Pancreas (tissue), 10 donors: ENCODE results near the gene NMNAT3. TPM values are rescaled to one million over a fixed set of nuclear protein-coding genes. Genes with fewer than 3 reads are reported as not detected.

ENCODE experiments used
- ATAC-seq, 4 donors: fragments of 200-7000 bp; cut with Tn5 transposase; one replicate each; pipeline versions ENCODE4 v1.8.0 to v1.9.1; 2020; ENCODE audit warnings: mild to moderate bottlenecking in 4 of 4, moderate library complexity in 4 of 4
- DNase-seq, 6 donors: peaks; one replicate each; pipeline ENCODE4 v3.0.0-alpha.2; 2020
- FAIRE-seq: peaks from 2 replicates; lab custom pipeline; 2012; peaks lifted over from hg19 to GRCh38; lab: Jason Lieb, UNC
- H3K27ac ChIP-seq, 4 donors: fragments of 200-600 bp; sonication (generic); 1 replicate in 3 of 4; 2 replicates in 1 of 4; pipeline versions ENCODE4 v1.5.0 to v1.8.0; 2020
- H3K27me3 ChIP-seq, 4 donors: fragments of 200-600 bp; one replicate each; pipeline ENCODE4 v1.8.0; 2021
- H3K36me3 ChIP-seq, 3 donors: fragments of 200-600 bp; sonication (generic) in 1 of 3; one replicate each; pipeline versions ENCODE4 v1.5.0 to v1.8.0; 2020 to 2021
- H3K4me1 ChIP-seq, 3 donors: fragments of 200-600 bp; one replicate each; pipeline ENCODE4 v1.8.0; 2021
- H3K4me3 ChIP-seq, 4 donors: fragments of 200-600 bp; sonication (generic) in 2 of 4; one replicate each; pipeline versions ENCODE4 v1.5.0 to v1.8.0; 2020 to 2021
- H3K9me3 ChIP-seq, 4 donors: fragments of 200-600 bp; one replicate each; pipeline ENCODE4 v1.8.0; 2021
- CTCF ChIP-seq, 4 donors: fragments of 200-600 bp; sonication (generic) in 3 of 4; IDR thresholded peaks; one replicate each; pipeline versions ENCODE4 v1.5.0 to v1.8.0; 2021; ENCODE audit warnings: antibody characterized with exemption in 4 of 4
- whole genome bisulfite sequencing, 2 donors: extraction: QIAGEN DNeasy Blood & Tissue Kit; methylation state at CpG; one replicate each; pipeline ENCODE4 v1.1.7; 2013; 5-methylcytosine and 5-hydroxymethylcytosine counted together
- intact Hi-C, 3 donors: fragments of 100-400 bp; cut with DNase I; formaldehyde crosslinking; loops; one replicate each; pipeline versions ENCODE4 v1.11.1 to v1.14.2; 2022
- polyA plus RNA-seq, 2 donors: library from polyadenylated mRNA; stranded (reverse); fragments of 200-250 nt; gene quantifications; one replicate each; pipeline ENCODE4 v1.2.3, GENCODE V29; 2013
- total RNA-seq, 6 donors: library from RNA; stranded (reverse); fragmentation: NEBNext Ultra II Directional in 4 of 6; extraction: Animal tissue kit (Norgen Biotek cat#: 25700) in 4 of 6; gene quantifications; one replicate each; pipeline versions ENCODE4 v1.2.1 to v1.2.4, GENCODE V29; 2021 to 2023
- donor health status: healthy with polysubstance abuse.
- donor health status: DM: no; HTN: no; CAD: no; lungs with moderate emphysema.
- donor health status: DM: no; HTN: no; CAD: no.
- donor health status: control.
- donor health status: control.
- donor health status: Bipolar disorder and iron deficiency.
- donor health status: DM: yes; HTN: yes; CAD: no.
- donor health status: DM: no; HTN: no; CAD: no.
- donor health status: DM: no; HTN: no; CAD: no.
- donor health status: DM: yes; HTN: yes; CAD: no.

Gene NMNAT3
- total and polyA plus RNA-seq, 8 donors, result 4.5 to 10.6 (median 7.0) TPM

GRCh38 chr3:139634111-139634635, 43.6 kb downstream of the NMNAT3 start:
- intact Hi-C loops, result no loop called here
- no peak overlapping the region for H3K4me3 ChIP-seq
- no peak overlapping the region for H3K27ac ChIP-seq
- no peaks in the 10 kb centered on the region for H3K4me1 ChIP-seq
- H3K9me3 ChIP-seq, result no peaks in the 10 kb centered on the region
- ATAC-seq (no peak), FAIRE-seq (no peak), DNase-seq (no peak)
- 92 to 95% methylated on average over 20 of the region's 20 CpGs for WGBS, 2 donors
- TF ChIP-seq CTCF (IDR thresholded peaks at IDR 0.05), result no peak
- no peaks in the 10 kb centered on the region for H3K36me3 ChIP-seq
- H3K27me3 ChIP-seq, result no peaks in the 10 kb centered on the region

- Histone ChIP-seq H3K27me3 (no peaks in the 10 kb centered on the region), H3K4me1 (no peaks in the 10 kb centered on the region), H3K36me3 (no peaks in the 10 kb centered on the region), H3K27ac (no peak overlapping the region), H3K9me3 (no peaks in the 10 kb centered on the region), H3K4me3 (no peak overlapping the region)
- DNase-seq, result no peak
- TF ChIP-seq CTCF (IDR thresholded peaks at IDR 0.05), result no peak
- ATAC-seq, result no peak
- WGBS, 2 donors, result 89 to 96% methylated on average over 6 of the region's 6 CpGs
- intact Hi-C loops, result no loop called here
- no peak for FAIRE-seq
These were observed 44.3 kb downstream of the NMNAT3 start for GRCh38 chr3:139633511-139633910.

GRCh38 chr3:139630542-139630941, 47.2 kb downstream of the NMNAT3 start:
- DNase-seq, result no peak
- no peaks in the 10 kb centered on the region for H3K9me3 ChIP-seq
- H3K27me3 ChIP-seq, result no peaks in the 10 kb centered on the region
- no peaks in the 10 kb centered on the region for H3K4me1 ChIP-seq
- H3K36me3 ChIP-seq, result no peaks in the 10 kb centered on the region
- TF ChIP-seq CTCF (IDR thresholded peaks at IDR 0.05), result no peak
- ATAC-seq, result no peak
- FAIRE-seq, result no peak
- 84 to 92% methylated on average over 4 of the region's 4 CpGs for whole genome bisulfite sequencing, 2 donors
- H3K4me3 ChIP-seq, result no peak overlapping the region
- intact Hi-C loops, result no loop called here
- H3K27ac ChIP-seq, result no peak overlapping the region

- H3K4me3 ChIP-seq, result no peak overlapping the region
- peak in 1 of 6 donors; percentile 26 for DNase-seq
- peak in 2 of 4 donors; percentile 46 to 50 for ATAC-seq
- WGBS, 2 donors, result 65 to 71% methylated on average over 3 of the region's 3 CpGs
- H3K9me3 ChIP-seq, result no peaks in the 10 kb centered on the region
- no peaks in the 10 kb centered on the region for H3K36me3 ChIP-seq
- no peaks in the 10 kb centered on the region for H3K4me1 ChIP-seq
- H3K27ac ChIP-seq, result no peak overlapping the region
- intact Hi-C loops, result no loop called here
- no peak for TF ChIP-seq CTCF (IDR thresholded peaks at IDR 0.05)
- no peaks in the 10 kb centered on the region for H3K27me3 ChIP-seq
- no peak for FAIRE-seq
These were observed 48.7 kb downstream of the NMNAT3 start for GRCh38 chr3:139629033-139629432.

- WGBS, 2 donors, result 63 to 64% methylated on average over 5 of the region's 5 CpGs
These were observed 50.0 kb downstream of the NMNAT3 start for GRCh38 chr3:139627759-139628158.

More at GRCh38 chr3:139627759-139628158, 50.0 kb downstream of the NMNAT3 start:
- no peak for ATAC-seq
- Histone ChIP-seq H3K4me3 (no peak overlapping the region), H3K36me3 (no peaks in the 10 kb centered on the region), H3K27me3 (no peaks in the 10 kb centered on the region), H3K4me1 (no peaks in the 10 kb centered on the region), H3K9me3 (no peaks in the 10 kb centered on the region), H3K27ac (no peak overlapping the region)
- TF ChIP-seq CTCF (IDR thresholded peaks at IDR 0.05), result no peak
- DNase-seq, result no peak
- no peak for FAIRE-seq
- intact Hi-C loops, result no loop called here
